HCT116 (cell line): ENCODE measurements around the gene APOC1. TPM values are rescaled to one million over a fixed set of nuclear protein-coding genes. Genes with fewer than 3 reads are reported as not detected.

ENCODE experiments used
- ATAC-seq: fragments of 200-7000 bp; cut with Tn5 transposase; 2 replicates; pipeline ENCODE4 v1.9.1; 2020; ENCODE audit warnings: mild to moderate bottlenecking, moderate library complexity
- BruUV-seq: library from RNA; stranded (reverse); fragments of 400-500 nt; replicated peaks from 2 replicates; lab custom pipeline; 2021; lab: Mats Ljungman, UMichigan
- CTCF ChIA-PET: fragments of 300-600 bp; sonication (Branson Sonifier 250); formaldehyde crosslinking; loops from one replicate; lab custom pipeline; 2021; ENCODE audit warnings: antibody characterized with exemption; lab: Charles Lee
- POLR2A ChIA-PET: fragments of 300-600, 350-600 bp; sonication (Branson Sonifier 250); formaldehyde crosslinking; loops from one replicate; lab custom pipeline; 2021; ENCODE audit warnings: antibody characterized with exemption; lab: Charles Lee
- RAD21 ChIA-PET, 2 experiments: fragments of 300-600 bp; sonication (Branson Sonifier 250); formaldehyde crosslinking; loops; one replicate each; lab custom pipeline; 2023; ENCODE audit warnings: low total read pairs in 2 of 2; ENCODE audit not compliant: uncharacterized antibody in 2 of 2, unreplicated experiment in 2 of 2, low non-redundant PET in 1 of 2; lab: Charles Lee
- DNase-seq: peaks from one replicate; pipeline ENCODE4 v3.0.0-alpha.2; 2010; ENCODE audit warnings: low read depth, low spot score
- H2AFZ ChIP-seq: fragments of 200-600 bp; shearing (Covaris generic), sonication (generic); 2 replicates; pipeline ENCODE4 v1.6.1; 2017; ENCODE audit warnings: low read depth, mixed run types, mixed read lengths, antibody characterized with exemption, low read length; ENCODE audit not compliant: poor library complexity, severe bottlenecking
- H3K27ac ChIP-seq: 2 replicates; pipeline ENCODE4 v1.5.1; 2012; ENCODE audit warnings: low read depth, low read length
- H3K27me3 ChIP-seq: fragments of 200-600 bp; sonication (generic); 2 replicates; pipeline ENCODE4 v1.6.1; 2016; ENCODE audit warnings: mixed run types, low read length, mixed read lengths; ENCODE audit not compliant: insufficient read depth
- H3K36me3 ChIP-seq, 2 experiments: fragments of 200-500 bp in 1 of 2; fragments of 200-600 bp in 1 of 2; sonication (Bioruptor generic) in 1 of 2; sonication (generic) in 1 of 2; 2 replicates each; pipeline versions ENCODE4 v1.5.1 to v1.6.1; 2014 to 2016; ENCODE audit warnings: low read length in 2 of 2, inconsistent platforms in 1 of 2, mixed read lengths in 1 of 2, mixed run types in 1 of 2; ENCODE audit not compliant: insufficient read depth in 2 of 2, control insufficient read depth in 1 of 2
- H3K4me1 ChIP-seq, 2 experiments: fragments of 200-600 bp in 1 of 2; sonication (generic) in 1 of 2; 2 replicates each; pipeline versions ENCODE4 v1.5.1 to v1.6.1; 2012 to 2017; ENCODE audit warnings: low read length in 2 of 2, inconsistent platforms in 1 of 2, mild to moderate bottlenecking in 1 of 2, mixed read lengths in 1 of 2, mixed run types in 1 of 2, moderate library complexity in 1 of 2; ENCODE audit not compliant: insufficient read depth in 2 of 2, control insufficient read depth in 1 of 2
- H3K4me2 ChIP-seq: fragments of 200-600 bp; sonication (generic); 2 replicates; pipeline ENCODE4 v1.6.1; 2017; ENCODE audit warnings: mixed run types, low read length, mixed read lengths
- H3K4me3 ChIP-seq, 2 experiments: fragments of 200-600 bp in 1 of 2; sonication (generic) in 1 of 2; replicated peaks in 1 of 2; 2 replicates each; pipeline ENCODE4 v1.5.1; 2011 to 2016; ENCODE audit warnings: low read length in 2 of 2, control low read depth in 1 of 2, low read depth in 1 of 2, mild to moderate bottlenecking in 1 of 2, mixed read lengths in 1 of 2, mixed run types in 1 of 2
- H3K79me2 ChIP-seq: fragments of 200-600 bp; sonication (generic); 2 replicates; pipeline ENCODE4 v1.6.1; 2017; ENCODE audit warnings: mild to moderate bottlenecking, mixed run types, low read length, moderate library complexity, mixed read lengths; ENCODE audit not compliant: insufficient read depth
- H3K9ac ChIP-seq: fragments of 200-600 bp; sonication (generic); 2 replicates; pipeline ENCODE4 v1.6.1; 2016; ENCODE audit warnings: low read length, mixed read lengths
- H3K9me2 ChIP-seq: fragments of 200-600 bp; sonication (generic), shearing (Covaris generic); 2 replicates; pipeline ENCODE4 v1.6.1; 2017; ENCODE audit warnings: mixed run types, mild to moderate bottlenecking, moderate library complexity; ENCODE audit not compliant: insufficient read depth
- H3K9me3 ChIP-seq, 2 experiments: fragments of 200-500 bp in 1 of 2; fragments of 200-600 bp in 1 of 2; sonication (Bioruptor generic) in 1 of 2; sonication (generic) in 1 of 2; 2 replicates each; pipeline ENCODE4 v1.6.1; 2014 to 2017; ENCODE audit warnings: low read length in 2 of 2, mixed read lengths in 2 of 2, inconsistent platforms in 1 of 2, low read depth in 1 of 2, mild to moderate bottlenecking in 1 of 2, mixed run types in 1 of 2, moderate library complexity in 1 of 2; ENCODE audit not compliant: control insufficient read depth in 1 of 2, insufficient read depth in 1 of 2
- H4K20me1 ChIP-seq: fragments of 200-600 bp; sonication (generic), shearing (Covaris generic); 2 replicates; pipeline ENCODE4 v1.6.1; 2017; ENCODE audit warnings: mixed run types, mild to moderate bottlenecking, moderate library complexity; ENCODE audit not compliant: insufficient read depth
- ATF3 ChIP-seq: IDR thresholded peaks from 2 replicates; pipeline ENCODE4 v1.6.1; 2012
- CBX3 ChIP-seq: IDR thresholded peaks from 2 replicates; pipeline ENCODE4 v1.6.1; 2012; ENCODE audit warnings: low read depth
- JUND ChIP-seq: IDR thresholded peaks from 2 replicates; pipeline ENCODE4 v1.6.1; 2012
- MAX ChIP-seq: IDR thresholded peaks from 2 replicates; pipeline ENCODE4 v1.6.1; 2012
- POLR2AphosphoS5 ChIP-seq: IDR thresholded peaks from 2 replicates; pipeline ENCODE4 v1.6.1; 2011; ENCODE audit warnings: mild to moderate bottlenecking, low read depth, low read length, moderate library complexity
- SP1 ChIP-seq: IDR thresholded peaks from 2 replicates; pipeline ENCODE4 v1.6.1; 2012; ENCODE audit warnings: low read depth
- ZFX ChIP-seq: fragments of 450-650 bp; IDR thresholded peaks from 2 replicates; pipeline ENCODE4 v1.6.1; 2017
- ZNF274 ChIP-seq: fragments of 200-500 bp; sonication (Bioruptor generic); IDR thresholded peaks from 2 replicates; pipeline ENCODE4 v1.6.1; 2014; ENCODE audit warnings: mild to moderate bottlenecking, low read depth, low read length, inconsistent platforms
- intact Hi-C: fragments of 100-400 bp; cut with micrococcal nuclease; formaldehyde crosslinking; loops from 2 replicates; pipeline ENCODE4 v1.10.0; 2022
- total RNA-seq: library from RNA; stranded (reverse); gene quantifications from one replicate; pipeline ENCODE4 v1.2.1, GENCODE V29; 2021; ENCODE audit not compliant: unreplicated experiment

APOC1 gene
- total RNA-seq, 1 experiment from 2014 or later = 5.1 TPM

- RAD21 ChIA-PET = no interaction called here
- POLR2A ChIA-PET = interaction anchor here (0.8 kb wide), 1 partner anchor 18 kb away, joined by 6 read pairs; the partner anchor contains the start of gene TOMM40
- ATAC-seq = no peak
Observed at GRCh38 chr19:44872661-44873060, 41.7 kb upstream of the APOC1 start.

GRCh38 chr19:44874317-44874716 lies 40.1 kb upstream of the APOC1 start:
- no peaks in the 10 kb centered on the region for H3K27me3 ChIP-seq
- CTCF ChIA-PET = no interaction called here
- H2AFZ ChIP-seq = no peak overlapping the region
- ATAC-seq = no peak
- RAD21 ChIA-PET = no interaction called here
- H3K9me3 ChIP-seq = no peaks in the 10 kb centered on the region
- no peaks in the 10 kb centered on the region for H3K9me2 ChIP-seq
- POLR2A ChIA-PET = no interaction called here
- H3K4me1 ChIP-seq = no peaks in the 10 kb centered on the region
- H3K36me3 ChIP-seq = peaks cover 37 to 38% of the 10 kb centered on the region in 2 experiments
- intact Hi-C loops = no loop called here
- no peak overlapping the region for H3K4me3 ChIP-seq
- no TSS peak for BruUV-seq
- H3K4me2 ChIP-seq = no peak overlapping the region
- H3K79me2 ChIP-seq = no peaks in the 10 kb centered on the region
- H4K20me1 ChIP-seq = no peaks in the 10 kb centered on the region
- no peak for DNase-seq
- H3K27ac ChIP-seq = no peak overlapping the region
- TF ChIP-seq SP1 (no peak), CBX3 (no peak), MAX (no peak), ZFX (no peak), POLR2AphosphoS5 (no peak), ATF3 (no peak), JUND (no peak)
- H3K9ac ChIP-seq = no peak overlapping the region

More at GRCh38 chr19:44872661-44873060, 41.7 kb upstream of the APOC1 start:
- no peaks in the 10 kb centered on the region for H3K79me2 ChIP-seq
- no peak overlapping the region for H3K4me3 ChIP-seq
- intact Hi-C loops = no loop called here
- TF ChIP-seq ZNF274 (no peak), MAX (no peak), SP1 (no peak)
- no peaks in the 10 kb centered on the region for H3K9me2 ChIP-seq
- no peaks in the 10 kb centered on the region for H3K27me3 ChIP-seq
- H3K4me1 ChIP-seq = peaks cover 8 to 11% of the 10 kb centered on the region in 2 experiments
- BruUV-seq = no TSS peak
- no peaks in the 10 kb centered on the region for H4K20me1 ChIP-seq
- no peak overlapping the region for H3K9ac ChIP-seq
- no peaks in the 10 kb centered on the region for H3K9me3 ChIP-seq
- H3K27ac ChIP-seq = no peak overlapping the region
- H3K4me2 ChIP-seq = no peak overlapping the region
- H2AFZ ChIP-seq = no peak overlapping the region
- peaks cover 38% of the 10 kb centered on the region in 2 experiments for H3K36me3 ChIP-seq
- DNase-seq = no peak
- CTCF ChIA-PET = no interaction called here
